ELF-1 (cell line): Measurements from ENCODE around the gene RASGRF1.

Experiments used
- DNase-seq: peaks from one replicate; pipeline ENCODE4 v3.0.0-alpha.2; 2016; ENCODE audit warnings: low read depth, low spot score

The RASGRF1 gene

GRCh38 chr15:79067969-79068368 lies 22.6 kb downstream of the RASGRF1 start:
- DNase-seq = no peak

- DNase-seq = no peak
These were observed 23.3 kb downstream of the RASGRF1 start for GRCh38 chr15:79067072-79067833.

DNA sequence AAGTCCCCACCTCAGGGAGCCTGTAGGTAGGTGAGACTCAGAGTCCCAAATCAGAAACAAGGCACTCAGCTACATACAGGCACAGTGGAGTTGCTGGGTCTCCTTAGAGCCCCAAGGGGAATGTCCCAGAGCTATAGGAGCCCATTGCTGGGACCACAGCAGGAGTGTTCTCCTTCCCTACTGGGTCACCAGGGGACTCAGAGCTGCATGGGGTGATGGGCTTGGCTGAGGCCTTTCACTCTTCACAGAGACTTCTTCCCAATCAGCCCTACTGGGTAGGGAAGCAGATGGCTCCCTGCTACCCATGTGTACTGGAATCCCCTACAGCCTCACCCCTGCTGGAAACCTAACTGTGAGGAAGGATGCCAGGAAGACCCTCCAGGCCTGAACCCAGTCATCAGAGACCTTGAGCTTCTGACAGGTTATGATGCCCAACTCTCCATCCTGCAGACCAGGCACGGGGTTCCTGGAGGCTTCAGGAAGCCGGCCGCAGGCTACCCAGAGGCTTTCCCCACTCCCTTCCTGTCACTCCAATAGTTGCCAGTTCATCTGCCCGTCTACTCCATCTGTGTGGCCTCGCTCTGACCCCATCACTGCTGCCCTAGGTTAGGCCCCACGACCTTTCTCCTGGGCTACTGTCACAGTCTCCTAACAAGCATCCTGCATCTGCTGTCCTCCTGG lies 24.0 kb downstream of the RASGRF1 start:
- DNase-seq = no peak

GRCh38 chr15:79065706-79066376 lies 24.7 kb downstream of the RASGRF1 start:
- no peak for DNase-seq

DNA sequence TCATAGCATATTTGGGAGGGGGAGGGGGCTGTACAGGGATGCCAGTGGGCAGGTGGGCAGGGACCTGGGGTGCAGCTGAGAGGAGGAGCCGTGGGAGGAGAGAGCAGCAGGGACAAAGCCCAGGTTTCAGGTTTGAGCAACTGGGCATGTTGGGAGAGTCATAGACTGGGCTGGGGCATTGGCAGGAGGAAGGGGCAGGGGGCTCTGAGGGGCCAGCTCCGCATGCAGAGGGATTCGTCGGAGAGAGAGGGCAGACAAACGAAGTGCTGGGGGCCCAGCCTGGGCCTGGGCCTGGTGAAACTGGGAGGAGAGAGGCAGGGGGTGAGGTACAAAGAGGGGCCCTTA lies 25.2 kb downstream of the RASGRF1 start:
- DNase-seq = no peak

DNA sequence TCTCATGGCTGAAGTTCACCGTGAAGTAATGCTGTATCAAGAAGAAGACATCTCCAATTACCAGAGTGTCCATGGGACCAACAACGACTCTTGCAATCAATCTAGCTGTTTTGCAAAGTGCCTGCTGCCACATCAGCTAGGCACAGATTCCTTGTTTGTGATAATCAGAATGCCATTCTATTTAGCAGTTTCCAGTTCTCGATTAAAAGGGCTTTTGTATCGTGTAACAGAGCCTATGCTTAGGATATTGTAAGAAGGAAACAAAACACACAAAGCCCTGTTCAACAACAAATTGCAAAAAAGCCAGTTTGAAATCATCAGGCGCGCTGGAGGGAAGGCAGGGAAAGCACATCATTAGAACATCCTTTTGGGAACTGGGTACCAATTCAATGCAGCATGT lies 26.1 kb downstream of the RASGRF1 start:
- no peak for DNase-seq

DNA sequence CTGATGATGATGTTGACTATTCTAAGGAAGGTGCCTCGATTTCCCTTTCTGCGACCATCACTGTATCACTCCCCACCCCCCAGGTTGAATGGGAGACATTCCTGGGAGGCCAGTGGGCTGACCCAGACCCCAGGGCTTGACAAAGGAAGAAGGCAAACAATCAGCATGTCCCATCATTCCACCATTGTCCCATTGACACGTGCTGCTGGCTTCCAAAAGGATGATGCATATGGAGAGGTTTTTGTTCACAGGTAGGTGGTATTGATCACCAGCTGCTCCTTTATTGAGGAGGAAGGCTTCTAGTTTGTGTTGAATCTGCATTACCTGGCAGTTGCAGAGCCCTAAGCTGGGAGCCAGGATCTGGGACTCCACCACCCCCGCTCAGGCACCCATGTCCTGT lies 30.4 kb downstream of the RASGRF1 start:
- peak; percentile 27 for DNase-seq

- DNase-seq = no peak
These were observed 31.5 kb downstream of the RASGRF1 start for GRCh38 chr15:79059081-79059572.

DNA sequence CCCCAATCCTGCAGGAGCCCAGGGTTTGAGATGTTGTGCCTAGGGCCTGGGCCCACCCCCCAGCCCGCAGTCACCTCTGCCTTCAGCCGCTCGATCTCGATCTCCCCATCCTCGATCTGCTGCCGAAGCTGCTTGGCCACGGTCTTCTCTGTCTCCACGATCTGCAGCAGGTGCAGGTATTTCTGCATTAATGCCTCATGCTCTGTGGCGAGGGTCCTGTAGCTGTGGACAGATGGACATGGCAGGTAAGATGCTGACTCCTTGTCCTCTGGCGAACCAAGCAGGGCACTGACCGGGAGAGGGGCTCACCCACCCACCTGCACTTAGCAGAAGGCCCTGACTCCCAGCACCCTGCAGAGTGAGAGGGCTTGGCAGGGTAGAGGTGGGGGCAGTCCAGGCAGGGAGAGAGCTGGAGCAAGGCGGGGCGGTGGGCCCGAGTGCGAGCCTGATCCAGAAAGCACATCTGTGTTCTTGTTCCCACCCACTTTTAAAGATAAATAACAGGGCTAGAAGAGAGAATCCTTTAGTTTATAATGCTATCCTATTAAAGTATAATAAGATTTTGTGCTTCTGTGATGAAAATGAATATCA lies 32.2 kb downstream of the RASGRF1 start:
- no peak for DNase-seq

DNA sequence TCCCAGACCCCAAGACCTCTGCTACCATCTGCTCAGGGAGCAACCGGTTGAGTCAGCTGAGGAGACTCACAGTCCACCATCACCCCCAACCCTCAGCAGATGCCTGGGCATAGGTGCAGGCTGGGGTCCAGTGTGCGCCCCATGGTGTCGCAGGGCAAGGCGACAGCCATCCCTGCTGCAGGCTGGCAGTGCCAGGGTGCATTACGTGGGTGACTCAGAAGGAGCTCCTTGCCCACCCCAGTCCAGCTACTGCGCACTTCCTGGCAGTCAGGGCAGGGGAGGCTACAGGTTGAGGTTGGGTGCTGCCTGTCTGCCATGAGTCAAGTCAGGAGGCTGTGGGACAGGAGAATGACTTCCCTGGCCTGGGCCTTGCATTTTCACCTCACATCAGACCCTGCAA lies 33.5 kb downstream of the RASGRF1 start:
- DNase-seq = no peak

DNA sequence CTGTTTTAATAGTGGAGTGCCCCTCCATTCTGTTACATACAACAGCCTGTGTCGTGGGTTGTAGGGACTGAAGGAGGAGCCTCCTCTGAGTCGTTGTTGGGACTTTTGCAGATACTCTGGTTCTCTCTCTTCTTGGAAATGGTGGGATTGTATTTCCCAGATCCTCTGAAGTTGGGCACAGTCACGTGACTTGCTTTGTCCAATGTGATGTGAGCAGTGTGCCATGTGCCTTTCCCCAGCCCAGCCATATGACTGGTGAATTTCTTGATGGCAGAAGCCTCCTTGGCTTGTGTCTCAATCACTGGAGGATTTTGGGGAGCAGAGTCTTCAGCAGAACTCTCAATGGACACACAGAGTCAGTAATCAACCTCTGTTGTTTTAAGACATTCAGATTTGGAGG lies 36.2 kb downstream of the RASGRF1 start:
- no peak for DNase-seq

DNA sequence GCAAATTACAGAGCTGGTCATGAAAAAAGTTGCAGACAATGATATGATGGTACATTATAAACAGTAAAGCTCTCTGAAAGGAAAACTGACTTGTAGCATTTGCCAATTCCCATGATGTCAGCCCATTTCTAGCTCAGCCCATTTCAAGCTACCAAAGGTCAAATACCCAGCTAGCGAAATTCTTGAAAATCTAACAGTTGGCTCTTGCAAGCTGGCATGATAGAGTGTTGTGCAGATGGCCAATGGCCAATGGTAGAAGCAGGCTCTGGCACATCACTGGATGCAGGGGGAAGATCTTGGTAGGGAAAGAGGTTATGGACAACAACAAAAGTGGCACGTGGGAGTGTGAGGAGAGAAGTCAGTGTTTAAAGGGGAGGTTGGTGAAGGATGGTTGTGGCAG lies 36.7 kb downstream of the RASGRF1 start:
- DNase-seq = no peak

DNA sequence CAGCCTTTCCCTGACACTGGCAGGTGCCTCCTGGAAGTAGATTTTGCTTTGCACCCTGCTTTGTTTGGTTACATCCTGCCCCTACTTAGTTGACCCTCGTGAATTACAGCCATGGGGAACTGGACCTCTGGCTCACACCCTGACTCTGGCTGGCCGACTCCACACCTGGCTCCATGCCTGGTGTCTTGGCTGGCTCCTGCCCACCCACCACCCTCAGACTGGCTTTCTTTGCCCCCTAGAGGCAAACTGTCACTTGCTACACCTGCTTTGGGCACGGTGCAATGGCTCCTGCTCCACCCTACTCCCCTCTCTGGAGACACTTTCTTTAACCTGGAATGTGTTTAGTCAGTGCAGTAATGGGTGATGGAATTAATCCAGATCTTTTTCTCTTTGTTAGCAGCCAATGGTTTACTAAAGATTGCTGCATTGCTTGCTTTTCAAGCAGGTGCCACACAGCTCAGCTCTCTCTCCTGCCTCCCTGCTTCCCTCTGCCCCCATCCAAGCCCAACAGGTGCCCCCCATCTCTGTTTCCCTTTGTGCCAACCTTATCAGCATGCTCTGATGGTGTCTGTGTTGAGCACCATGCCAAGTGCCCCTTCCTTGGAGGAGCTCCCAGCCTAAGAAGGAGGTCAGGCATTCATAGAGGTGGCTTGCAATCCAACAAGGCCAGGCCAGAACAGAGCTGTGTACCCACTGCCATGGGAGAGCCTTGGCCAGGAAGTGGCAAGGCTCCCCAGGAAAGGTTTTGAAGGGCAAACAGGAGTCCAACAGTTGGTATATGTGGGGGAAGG lies 38.4 kb downstream of the RASGRF1 start:
- no peak for DNase-seq

DNA sequence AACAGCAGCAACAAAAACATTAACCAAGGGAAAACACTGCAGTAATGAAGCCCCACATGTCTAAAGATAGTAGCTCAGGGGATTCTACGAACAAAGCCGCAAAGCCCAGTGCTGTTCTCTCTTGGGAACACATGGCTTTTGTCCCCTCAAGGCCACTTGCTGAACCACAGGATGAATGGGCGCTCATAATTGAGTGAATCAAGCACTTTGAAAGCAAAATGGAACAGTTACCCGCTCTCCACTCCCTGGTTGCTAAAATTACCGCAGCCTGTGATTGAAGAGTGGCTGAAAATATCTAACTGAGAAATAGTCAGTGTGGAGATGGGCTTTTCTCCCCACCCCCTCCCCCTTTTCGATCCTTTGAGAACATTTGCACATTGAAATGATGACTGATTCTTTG lies 39.6 kb downstream of the RASGRF1 start:
- DNase-seq = no peak

GRCh38 chr15:79050341-79050740 lies 40.2 kb downstream of the RASGRF1 start:
- no peak for DNase-seq

DNA sequence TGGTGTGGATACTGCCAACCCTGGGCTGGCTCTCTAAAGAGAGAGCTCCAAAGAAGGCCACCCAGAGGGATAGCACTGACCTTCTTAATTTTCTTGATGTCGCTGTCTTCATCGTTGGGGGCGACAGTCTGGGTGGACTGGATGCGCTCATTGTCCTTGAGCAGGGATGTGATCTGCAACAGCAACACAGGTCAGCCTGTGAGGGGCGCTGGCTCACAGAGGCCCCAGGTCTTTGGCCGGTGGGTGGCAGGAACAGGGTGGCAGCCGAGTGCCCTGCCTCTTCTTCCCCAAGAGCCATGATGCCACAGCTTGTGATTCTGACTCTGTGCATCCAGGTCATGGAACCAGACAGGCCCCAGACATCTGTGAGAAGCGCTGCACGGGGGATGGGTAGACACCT lies 41.2 kb downstream of the RASGRF1 start:
- DNase-seq = no peak

DNA sequence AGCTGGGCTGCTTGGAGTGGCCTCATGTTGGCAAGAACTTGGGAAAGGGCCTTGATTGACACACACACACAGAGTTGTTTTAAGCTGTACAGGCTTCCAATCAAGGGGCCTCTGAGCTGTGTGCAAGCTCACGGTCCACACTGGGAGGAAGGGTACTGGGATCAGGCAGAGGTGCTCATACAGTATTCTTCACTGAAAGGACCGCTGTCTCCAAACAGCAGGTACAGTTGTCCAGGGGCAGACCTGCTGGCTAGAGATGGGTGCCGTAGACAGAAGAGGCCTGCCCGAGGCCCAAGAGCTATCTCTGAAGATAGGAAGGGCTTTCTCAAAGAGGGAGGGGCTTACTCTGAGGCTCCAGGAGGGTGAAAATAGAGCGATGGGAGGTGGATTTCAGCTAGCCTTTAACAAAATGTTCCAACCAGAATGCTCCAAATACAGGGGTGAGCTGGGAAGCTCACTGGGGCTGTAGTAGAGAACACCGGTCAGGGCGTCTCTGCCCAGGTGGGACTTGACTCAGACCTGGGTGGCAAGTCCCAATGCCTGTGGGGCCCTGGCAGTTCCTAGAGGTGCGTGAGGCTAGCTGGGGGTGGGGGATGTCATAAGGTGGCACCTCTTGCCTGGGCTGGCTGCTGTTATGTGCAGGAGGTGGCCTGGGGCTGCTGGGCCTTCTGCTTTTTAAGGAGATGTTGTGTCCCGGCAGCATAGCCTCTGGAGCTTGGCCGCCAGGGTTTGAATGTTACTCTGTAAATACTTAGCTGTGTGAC lies 42.7 kb downstream of the RASGRF1 start:
- DNase-seq = no peak

DNA sequence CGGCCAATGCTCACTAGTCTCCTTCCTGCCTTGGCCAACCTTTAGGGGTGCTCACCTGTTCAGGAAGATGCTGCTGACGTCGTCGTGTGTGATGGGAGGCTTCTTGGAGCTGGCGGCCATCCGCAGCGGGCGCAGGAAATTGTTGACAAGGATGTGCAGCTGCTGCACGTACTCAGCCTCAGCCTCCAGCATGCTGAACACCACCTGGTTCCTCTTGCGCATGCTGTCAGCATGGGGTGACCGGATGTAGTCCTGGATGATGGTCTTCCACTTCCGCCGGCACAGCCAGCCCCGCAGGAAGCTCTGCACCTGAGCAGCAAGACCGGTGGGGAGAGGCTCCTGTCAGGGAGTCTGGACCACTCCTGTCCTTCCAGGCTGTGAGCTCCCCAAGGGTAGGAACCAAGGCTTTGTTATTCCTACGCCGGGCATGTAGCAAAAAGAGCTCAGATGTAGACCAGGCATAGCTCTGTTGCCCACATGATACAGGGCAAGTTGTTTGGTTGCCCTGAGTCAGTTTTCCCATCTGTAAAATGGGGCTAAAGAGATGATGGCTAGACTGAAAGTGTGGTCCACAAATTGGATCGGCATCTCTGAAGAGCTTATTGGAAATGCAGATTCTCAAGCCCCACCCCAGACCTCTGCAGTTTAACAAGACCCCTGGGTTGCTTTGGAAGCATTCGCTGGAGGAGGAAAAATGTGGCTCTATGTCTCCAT lies 43.7 kb downstream of the RASGRF1 start:
- no peak for DNase-seq

- no peak for DNase-seq
These were observed 45.5 kb downstream of the RASGRF1 start for GRCh38 chr15:79045041-79045440.
